Keratinocyte (primary cell): ENCODE results near the gene ZNF814. TPM values are rescaled to one million over a fixed set of nuclear protein-coding genes. Genes with fewer than 3 reads are reported as not detected.

Experiments
- DNase-seq: peaks from one replicate; pipeline ENCODE4 v3.0.0-alpha.2; 2011; ENCODE audit warnings: low read depth, missing footprints, low spot score
- FAIRE-seq: peaks from 2 replicates; lab custom pipeline; 2011; peaks lifted over from hg19 to GRCh38; lab: Jason Lieb, UNC
- H2AFZ ChIP-seq: 2 replicates; pipeline ENCODE4 v1.6.0; 2012; ENCODE audit warnings: low read length, control low read depth, inconsistent platforms; ENCODE audit not compliant: control insufficient read depth
- H3K27ac ChIP-seq: 2 replicates; pipeline ENCODE4 v1.5.1; 2011; ENCODE audit warnings: low read length; ENCODE audit not compliant: control insufficient read depth, insufficient read depth
- H3K27me3 ChIP-seq: 3 replicates; pipeline ENCODE4 v1.6.0; 2011; ENCODE audit warnings: low read length; ENCODE audit not compliant: control insufficient read depth, insufficient read depth; ENCODE audit errors: extremely low read depth
- H3K36me3 ChIP-seq, 2 experiments: 2 replicates in 1 of 2; 3 replicates in 1 of 2; pipeline ENCODE4 v1.5.1; 2011; ENCODE audit warnings: low read length in 2 of 2, mild to moderate bottlenecking in 1 of 2; ENCODE audit not compliant: control insufficient read depth in 2 of 2, insufficient read depth in 2 of 2; ENCODE audit errors: extremely low read depth in 1 of 2
- H3K4me1 ChIP-seq: 3 replicates; pipeline ENCODE4 v1.5.1; 2011; ENCODE audit warnings: low read length; ENCODE audit not compliant: control insufficient read depth, insufficient read depth; ENCODE audit errors: extremely low read depth
- H3K4me2 ChIP-seq: 3 replicates; pipeline ENCODE4 v1.6.0; 2011; ENCODE audit warnings: low read depth, low read length; ENCODE audit not compliant: control insufficient read depth, insufficient read depth; ENCODE audit errors: extremely low read depth
- H3K4me3 ChIP-seq, 3 experiments: fragments of 200-600 bp in 1 of 3; sonication (generic) in 1 of 3; 2 replicates in 2 of 3; 3 replicates in 1 of 3; pipeline ENCODE4 v1.5.1; 2011 to 2016; ENCODE audit warnings: low read length in 3 of 3, mild to moderate bottlenecking in 3 of 3, control low read depth in 2 of 3, inconsistent platforms in 1 of 3, low read depth in 1 of 3, mixed read lengths in 1 of 3, mixed run types in 1 of 3, moderate library complexity in 1 of 3; ENCODE audit not compliant: control insufficient read depth in 2 of 3, insufficient read depth in 2 of 3; ENCODE audit errors: extremely low read depth in 1 of 3
- H3K79me2 ChIP-seq: 2 replicates; pipeline ENCODE4 v1.6.0; 2012; ENCODE audit warnings: low read length; ENCODE audit not compliant: control insufficient read depth, insufficient read depth
- H3K9ac ChIP-seq: 3 replicates; pipeline ENCODE4 v1.6.0; 2011; ENCODE audit warnings: low read length; ENCODE audit not compliant: control insufficient read depth, insufficient read depth; ENCODE audit errors: extremely low read depth
- H3K9me1 ChIP-seq: 3 replicates; pipeline ENCODE4 v1.6.0; 2011; ENCODE audit warnings: low read length; ENCODE audit not compliant: control insufficient read depth, insufficient read depth; ENCODE audit errors: extremely low read depth
- H3K9me3 ChIP-seq: 2 replicates; pipeline ENCODE4 v1.5.1; 2012; ENCODE audit warnings: low read depth, low read length; ENCODE audit not compliant: control insufficient read depth
- H4K20me1 ChIP-seq: 3 replicates; pipeline ENCODE4 v1.6.0; 2011; ENCODE audit warnings: low read length; ENCODE audit not compliant: control insufficient read depth, insufficient read depth; ENCODE audit errors: extremely low read depth
- EZH2 ChIP-seq: IDR thresholded peaks from one replicate; pipeline ENCODE4 v1.6.1; 2012; ENCODE audit warnings: inconsistent platforms, mild to moderate bottlenecking, low read length, moderate library complexity
- dilution Hi-C: fragments of 300-500 bp; cut with MboI; formaldehyde crosslinking; loops from one replicate; pipeline ENCODE4 v1.7.0; 2020; ENCODE audit warnings: low sequenced_read_pairs; ENCODE audit not compliant: extremely low pct_ligation_motif_present
- polyA minus RNA-seq, 3 experiments: library from RNA; depleted of rRNA, polyadenylated mRNA; stranded (reverse); fragments of >200 nt; gene quantifications; 1 replicate in 1 of 3; 2 replicates in 1 of 3; 3 replicates in 1 of 3; pipeline ENCODE4 v1.2.3, GENCODE V29; 2011
- polyA plus RNA-seq, 5 experiments: library from polyadenylated mRNA; depleted of rRNA in 3 of 5; stranded (reverse) in 3 of 5; stranded (forward) in 1 of 5; unstranded in 1 of 5; fragments of >200 nt; gene quantifications; 1 replicate in 1 of 5; 2 replicates in 3 of 5; 3 replicates in 1 of 5; pipeline versions ENCODE4 v1.2.1 to v1.2.3, GENCODE V29; 2011 to 2012; ENCODE audit warnings: missing spikeins in 2 of 5, low read depth in 1 of 5, low replicate concordance in 1 of 5
- TF ChIP-seq, protein P1 (sequence below), 3 experiments: IDR thresholded peaks in 1 of 3; conservative IDR thresholded peaks in 1 of 3; optimal IDR thresholded peaks in 1 of 3; 2 replicates in 2 of 3; 3 replicates in 1 of 3; pipeline versions ENCODE3 to v1.5.1; 2011; ENCODE audit warnings: low read length in 3 of 3, mild to moderate bottlenecking in 3 of 3, moderate library complexity in 2 of 3, control low read depth in 1 of 3, inconsistent platforms in 1 of 3; ENCODE audit not compliant: insufficient read depth in 2 of 3; ENCODE audit errors: extremely low read depth in 1 of 3

ZNF814 gene
- 13.8 to 17.2 TPM (median 17.2 TPM) in 3 replicates for polyA plus RNA-seq
- 6.1 TPM for polyA plus RNA-seq (2011; ENCODE audit: low read depth)
- 10.0 and 12.1 TPM in 2 replicates for polyA plus RNA-seq (2011; cell fraction: cytosol; rRNA removed)
- 17.0 and 17.9 TPM in 2 replicates for polyA plus RNA-seq (2011; cell fraction: nucleus; rRNA removed)
- 16.7 and 18.9 TPM in 2 replicates for polyA plus RNA-seq (2012; ENCODE audit: low replicate concordance)
- polyA minus RNA-seq: 29.4 to 35.8 TPM (median 34.2 TPM) in 3 replicates
- 6.7 TPM for polyA minus RNA-seq (2011; cell fraction: cytosol; rRNA and poly(A)+ RNA removed)
- polyA minus RNA-seq (2011; cell fraction: nucleus; rRNA and poly(A)+ RNA removed): 18.6 and 32.1 TPM in 2 replicates

DNA sequence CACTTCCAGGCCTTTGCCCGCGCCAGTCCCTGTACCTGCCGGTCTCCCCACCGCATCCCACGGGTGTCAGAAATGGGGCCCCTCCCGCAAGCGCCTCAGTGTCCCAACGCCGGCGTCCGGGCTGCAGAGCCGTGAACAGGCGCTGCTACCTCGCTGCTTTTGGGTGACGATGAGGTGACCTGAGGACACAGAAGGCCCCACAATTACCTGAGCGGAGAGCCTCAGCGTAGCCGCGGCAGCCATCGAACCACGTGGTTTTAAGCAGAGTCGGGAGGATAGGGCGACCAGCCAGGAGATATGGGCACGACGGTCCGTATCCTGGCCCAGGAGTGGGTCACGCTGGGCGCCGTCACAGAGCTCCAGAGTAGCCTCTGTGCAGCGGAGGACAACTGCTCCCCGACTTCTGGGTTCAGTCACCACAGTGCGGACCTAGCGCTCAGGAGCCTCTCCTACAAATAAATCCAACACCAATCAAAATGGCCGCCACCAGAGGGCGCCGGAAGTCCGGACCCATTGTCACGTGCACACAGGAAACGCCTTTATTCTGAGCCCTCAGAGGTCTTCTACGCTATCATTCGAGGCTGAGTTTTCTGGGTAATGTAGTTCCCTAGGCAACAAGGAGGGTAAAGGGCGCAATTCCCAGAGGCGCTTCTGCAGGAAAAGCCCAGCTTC is at the start of gene ZNF814:
Gene ZNF814, minus strand, starts transcription at position 478 of the 672 bp plus-strand sequence. Its CDS starts 235 bp downstream, at position 243.
- Histone ChIP-seq H3K9me1 (no peaks in the 10 kb centered on the region), H3K4me1 (peaks cover 8% of the 10 kb centered on the region), H3K9me3 (no peaks in the 10 kb centered on the region), H3K4me2 (peak within 1 kb of the TSS; percentile 78), H3K27me3 (no peaks in the 10 kb centered on the region), H3K79me2 (peaks cover 49% of the 10 kb centered on the region), H3K27ac (peak within 1 kb of the TSS; percentile 81), H2AFZ (peak within 1 kb of the TSS; percentile 97), H3K9ac (peak within 1 kb of the TSS; percentile 93), H4K20me1 (no peaks in the 10 kb centered on the region), H3K4me3 (peak within 1 kb of the TSS; percentile 81 to 89 (median 82)), H3K36me3 (peaks cover 0 to 5% of the 10 kb centered on the region in 2 experiments)
- TF ChIP-seq EZH2: no peak
- TF ChIP-seq, protein P1, sequence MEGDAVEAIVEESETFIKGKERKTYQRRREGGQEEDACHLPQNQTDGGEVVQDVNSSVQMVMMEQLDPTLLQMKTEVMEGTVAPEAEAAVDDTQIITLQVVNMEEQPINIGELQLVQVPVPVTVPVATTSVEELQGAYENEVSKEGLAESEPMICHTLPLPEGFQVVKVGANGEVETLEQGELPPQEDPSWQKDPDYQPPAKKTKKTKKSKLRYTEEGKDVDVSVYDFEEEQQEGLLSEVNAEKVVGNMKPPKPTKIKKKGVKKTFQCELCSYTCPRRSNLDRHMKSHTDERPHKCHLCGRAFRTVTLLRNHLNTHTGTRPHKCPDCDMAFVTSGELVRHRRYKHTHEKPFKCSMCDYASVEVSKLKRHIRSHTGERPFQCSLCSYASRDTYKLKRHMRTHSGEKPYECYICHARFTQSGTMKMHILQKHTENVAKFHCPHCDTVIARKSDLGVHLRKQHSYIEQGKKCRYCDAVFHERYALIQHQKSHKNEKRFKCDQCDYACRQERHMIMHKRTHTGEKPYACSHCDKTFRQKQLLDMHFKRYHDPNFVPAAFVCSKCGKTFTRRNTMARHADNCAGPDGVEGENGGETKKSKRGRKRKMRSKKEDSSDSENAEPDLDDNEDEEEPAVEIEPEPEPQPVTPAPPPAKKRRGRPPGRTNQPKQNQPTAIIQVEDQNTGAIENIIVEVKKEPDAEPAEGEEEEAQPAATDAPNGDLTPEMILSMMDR (optimal IDR thresholded peaks at IDR 0.05 in 1 of 3, IDR thresholded peaks at IDR 0.05 in 1 of 3, conservative IDR thresholded peaks at IDR 0.05 in 1 of 3; ENCODE audit: extremely low read depth in 1 of 3, insufficient read depth in 2 of 3, low read length in 3 of 3): peak; percentile 22 to 35 (median 33)
- dilution Hi-C loops: no loop called here
- DNase-seq: peak; percentile 40
- peak; percentile 86 for FAIRE-seq

DNA sequence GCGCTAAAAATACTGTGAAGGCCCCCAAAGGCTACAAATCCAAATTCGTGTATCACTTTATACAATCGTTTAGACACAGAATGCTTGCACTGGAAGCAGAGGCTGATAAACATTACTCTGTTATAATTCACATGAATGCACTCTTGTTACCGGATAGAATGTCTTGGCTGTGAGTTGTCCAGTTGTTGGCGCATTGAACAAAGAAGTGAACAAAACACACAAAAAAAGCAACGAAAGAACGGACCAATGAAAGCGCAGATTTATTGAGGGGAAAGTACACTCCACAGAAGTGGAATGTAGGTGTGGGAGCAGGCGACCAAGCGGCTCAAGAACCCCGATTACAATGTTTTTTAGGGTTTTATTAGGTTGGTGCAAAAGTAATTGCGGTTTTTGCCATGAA is 46.9 kb upstream of the ZNF814 start:
- Histone ChIP-seq H4K20me1 (no peaks in the 10 kb centered on the region), H3K9me1 (no peaks in the 10 kb centered on the region), H3K36me3 (peaks cover 0 to 5% of the 10 kb centered on the region in 2 experiments), H3K27ac (no peak overlapping the region), H3K4me3 (no peak overlapping the region), H3K79me2 (peaks cover 5% of the 10 kb centered on the region), H3K4me1 (no peaks in the 10 kb centered on the region), H3K9me3 (no peaks in the 10 kb centered on the region), H2AFZ (no peak overlapping the region), H3K4me2 (peak overlapping the region; percentile 88), H3K9ac (no peak overlapping the region), H3K27me3 (no peaks in the 10 kb centered on the region)
- dilution Hi-C loops: no loop called here
- FAIRE-seq: no peak
- TF ChIP-seq, protein P1 (optimal IDR thresholded peaks at IDR 0.05 in 1 of 3, IDR thresholded peaks at IDR 0.05 in 1 of 3, conservative IDR thresholded peaks at IDR 0.05 in 1 of 3; ENCODE audit: extremely low read depth in 1 of 3, insufficient read depth in 2 of 3, low read length in 3 of 3): no peak
- TF ChIP-seq EZH2: no peak
- DNase-seq: no peak
